ENCODE measurements around the gene DNAAF9. TPM values are rescaled to one million over a fixed set of nuclear protein-coding genes. Genes with fewer than 3 reads are reported as not detected.

DNAAF9 gene
- total RNA-seq, 1 experiment from 2014 or later: 7.6 TPM

- Mint-ChIP-seq H3K36me3 (ENCODE audit: insufficient read depth, unreplicated experiment) (no peaks in the 10 kb centered on the region), H3K27ac (ENCODE audit: low read depth, unreplicated experiment) (no peak overlapping the region), H3K4me1 (ENCODE audit: insufficient read depth, unreplicated experiment) (no peaks in the 10 kb centered on the region), H3K4me3 (ENCODE audit: unreplicated experiment) (no peak overlapping the region), H3K9me3 (ENCODE audit: unreplicated experiment) (no peaks in the 10 kb centered on the region), H3K27me3 (ENCODE audit: insufficient read depth, unreplicated experiment) (no peaks in the 10 kb centered on the region)
- CTCF ChIA-PET: interaction anchor here (0.6 to 0.8 kb wide), 4 partner anchors 9 to 137 kb away, joined by 3 to 4 read pairs (median 3); no protein-coding TSS in a partner anchor
- intact Hi-C loops (cut with micrococcal nuclease): no loop called here
- BruUV-seq (replicated peaks): no TSS peak
- POLR2A ChIA-PET: interaction anchor here (1.4 to 2.4 kb wide), 3 partner anchors 9 to 32 kb away, joined by 3 to 8 read pairs (median 6); no protein-coding TSS in a partner anchor
- no peak for TF ChIP-seq CTCF (IDR thresholded peaks at IDR 0.05; ENCODE audit: unreplicated experiment)
- no peak for DNase-seq (ENCODE audit: unreplicated experiment)
These were observed 44.7 kb upstream of the DNAAF9 start for GRCh38 chr20:3452136-3452535.

- CTCF ChIA-PET: interaction anchor here (0.7 kb wide), 1 partner anchor 1270 kb away, joined by 3 read pairs; no protein-coding TSS in a partner anchor
- H3K27ac Mint-ChIP-seq (ENCODE audit: low read depth, unreplicated experiment): no peak overlapping the region
- POLR2A ChIA-PET: interaction anchor here (1.1 kb wide), 1 partner anchor 137 kb away, joined by 3 read pairs; no protein-coding TSS in a partner anchor
These were observed 41.9 kb upstream of the DNAAF9 start for GRCh38 chr20:3449319-3449718.

GRCh38 chr20:3447321-3447720, 39.9 kb upstream of the DNAAF9 start:
- CTCF ChIA-PET: interaction anchor here (0.9 kb wide), 1 partner anchor 131 kb away, joined by 4 read pairs; no protein-coding TSS in a partner anchor
- POLR2A ChIA-PET: interaction anchor here (0.6 kb wide), 1 partner anchor 533 kb away, joined by 3 read pairs; no protein-coding TSS in a partner anchor
- no peaks in the 10 kb centered on the region for H3K9me3 Mint-ChIP-seq (ENCODE audit: unreplicated experiment)
- DNase-seq (ENCODE audit: unreplicated experiment): no peak
- intact Hi-C loops (cut with micrococcal nuclease): no loop called here
- no peak overlapping the region for H3K27ac Mint-ChIP-seq (ENCODE audit: low read depth, unreplicated experiment)
- H3K4me3 Mint-ChIP-seq (ENCODE audit: unreplicated experiment): no peak overlapping the region
- no peak for TF ChIP-seq CTCF (IDR thresholded peaks at IDR 0.05; ENCODE audit: unreplicated experiment)
- H3K36me3 Mint-ChIP-seq (ENCODE audit: insufficient read depth, unreplicated experiment): no peaks in the 10 kb centered on the region
- no TSS peak for BruUV-seq (replicated peaks)
- no peaks in the 10 kb centered on the region for H3K4me1 Mint-ChIP-seq (ENCODE audit: insufficient read depth, unreplicated experiment)
- no peaks in the 10 kb centered on the region for H3K27me3 Mint-ChIP-seq (ENCODE audit: insufficient read depth, unreplicated experiment)

More at GRCh38 chr20:3449319-3449718, 41.9 kb upstream of the DNAAF9 start:
- no peak for DNase-seq (ENCODE audit: unreplicated experiment)
- BruUV-seq (replicated peaks): no TSS peak
- no peaks in the 10 kb centered on the region for H3K9me3 Mint-ChIP-seq (ENCODE audit: unreplicated experiment)
- intact Hi-C loops (cut with micrococcal nuclease): no loop called here
- TF ChIP-seq CTCF (IDR thresholded peaks at IDR 0.05; ENCODE audit: unreplicated experiment): no peak
- no peaks in the 10 kb centered on the region for H3K36me3 Mint-ChIP-seq (ENCODE audit: insufficient read depth, unreplicated experiment)
- H3K27me3 Mint-ChIP-seq (ENCODE audit: insufficient read depth, unreplicated experiment): no peaks in the 10 kb centered on the region
- no peaks in the 10 kb centered on the region for H3K4me1 Mint-ChIP-seq (ENCODE audit: insufficient read depth, unreplicated experiment)
- no peak overlapping the region for H3K4me3 Mint-ChIP-seq (ENCODE audit: unreplicated experiment)

GRCh38 chr20:3446779-3447178, 39.3 kb upstream of the DNAAF9 start:
- DNase-seq (ENCODE audit: unreplicated experiment): no peak
- no TSS peak for BruUV-seq (replicated peaks)
- no peak overlapping the region for H3K27ac Mint-ChIP-seq (ENCODE audit: low read depth, unreplicated experiment)
- H3K9me3 Mint-ChIP-seq (ENCODE audit: unreplicated experiment): no peaks in the 10 kb centered on the region
- H3K4me3 Mint-ChIP-seq (ENCODE audit: unreplicated experiment): no peak overlapping the region
- H3K4me1 Mint-ChIP-seq (ENCODE audit: insufficient read depth, unreplicated experiment): no peaks in the 10 kb centered on the region
- no peaks in the 10 kb centered on the region for H3K36me3 Mint-ChIP-seq (ENCODE audit: insufficient read depth, unreplicated experiment)
- CTCF ChIA-PET: interaction anchor here (0.6 to 0.9 kb wide), 2 partner anchors 48 to 130 kb away, joined by 4 read pairs; no protein-coding TSS in a partner anchor
- H3K27me3 Mint-ChIP-seq (ENCODE audit: insufficient read depth, unreplicated experiment): no peaks in the 10 kb centered on the region
- no peak for TF ChIP-seq CTCF (IDR thresholded peaks at IDR 0.05; ENCODE audit: unreplicated experiment)
- POLR2A ChIA-PET: interaction anchor here (0.6 kb wide), 1 partner anchor 534 kb away, joined by 3 read pairs; no protein-coding TSS in a partner anchor
- intact Hi-C loops (cut with micrococcal nuclease): no loop called here
